Neural cell (in vitro differentiated cells): Measurements from ENCODE around the gene PLN. TPM values are rescaled to one million over a fixed set of nuclear protein-coding genes. Genes with fewer than 3 reads are reported as not detected.

ENCODE experiments used
- H2AFZ ChIP-seq: fragments of 200-600, 300-800 bp; sonication (generic), shearing (Covaris generic); 2 replicates; pipeline ENCODE4 v1.6.0; 2014; ENCODE audit warnings: low read depth, mild to moderate bottlenecking, antibody characterized with exemption, low read length, moderate library complexity
- H3F3A ChIP-seq: fragments of 200-600 bp; shearing (Covaris generic); 2 replicates; pipeline ENCODE4 v1.6.1; 2016; ENCODE audit warnings: mild to moderate bottlenecking, moderate library complexity, mixed read lengths, antibody characterized with exemption, low read length; ENCODE audit not compliant: insufficient read depth, poor library complexity, severe bottlenecking
- H3K27ac ChIP-seq: fragments of 200-600, 300-800 bp; sonication (generic), shearing (Covaris generic); 2 replicates; pipeline ENCODE4 v1.5.1; 2014; ENCODE audit warnings: mild to moderate bottlenecking, low read length, moderate library complexity
- H3K27me3 ChIP-seq: fragments of 300-800, 200-600 bp; sonication (generic), shearing (Covaris generic); 2 replicates; pipeline ENCODE4 v1.6.0; 2014; ENCODE audit warnings: mild to moderate bottlenecking, low read depth, low read length, moderate library complexity; ENCODE audit not compliant: insufficient read depth
- H3K36me3 ChIP-seq: fragments of 300-800, 200-600 bp; sonication (generic), shearing (Covaris generic); 2 replicates; pipeline ENCODE4 v1.5.1; 2014; ENCODE audit warnings: mild to moderate bottlenecking, antibody characterized with exemption, low read length, moderate library complexity; ENCODE audit not compliant: insufficient read depth
- H3K4me2 ChIP-seq: fragments of 300-800, 200-600 bp; sonication (generic), shearing (Covaris generic); 2 replicates; pipeline ENCODE4 v1.6.0; 2014; ENCODE audit warnings: mild to moderate bottlenecking, low read length
- H3K4me3 ChIP-seq: fragments of 300-800, 200-600 bp; sonication (generic), shearing (Covaris generic); 2 replicates; pipeline ENCODE4 v1.5.1; 2014; ENCODE audit warnings: mild to moderate bottlenecking, low read length, moderate library complexity
- H3K79me2 ChIP-seq: fragments of 200-600 bp; shearing (Covaris generic); replicated peaks from 2 replicates; pipeline ENCODE4 v1.6.0; 2014; ENCODE audit warnings: mild to moderate bottlenecking, low read length, moderate library complexity; ENCODE audit not compliant: insufficient read depth
- H3K9ac ChIP-seq: fragments of 300-800, 200-600 bp; sonication (generic), shearing (Covaris generic); 2 replicates; pipeline ENCODE4 v1.6.1; 2016; ENCODE audit warnings: mild to moderate bottlenecking, low read length, mixed read lengths
- H3K9me2 ChIP-seq: fragments of 200-600 bp; shearing (Covaris generic); 2 replicates; pipeline ENCODE4 v1.6.1; 2016; ENCODE audit warnings: mild to moderate bottlenecking, low read length, mixed read lengths; ENCODE audit not compliant: insufficient read depth
- H3K9me3 ChIP-seq: fragments of 200-600, 300-800 bp; sonication (generic), shearing (Covaris generic); 2 replicates; pipeline ENCODE4 v1.6.1; 2016; ENCODE audit warnings: mild to moderate bottlenecking, mixed run types, low read length, moderate library complexity, mixed read lengths
- H4K20me1 ChIP-seq: fragments of 200-600 bp; shearing (Covaris generic); 2 replicates; pipeline ENCODE4 v1.6.1; 2016; ENCODE audit warnings: mild to moderate bottlenecking, mixed run types; ENCODE audit not compliant: insufficient read depth
- CTCF ChIP-seq: fragments of 450-650 bp; IDR thresholded peaks from 2 replicates; pipeline ENCODE4 v1.5.1; 2014; ENCODE audit warnings: antibody characterized with exemption, mild to moderate bottlenecking, moderate library complexity; ENCODE audit not compliant: poor library complexity, severe bottlenecking
- EP300 ChIP-seq: fragments of 450-650 bp; conservative IDR thresholded peaks from 2 replicates; pipeline ENCODE4 v1.6.1; 2014; ENCODE audit warnings: antibody characterized with exemption, mild to moderate bottlenecking, moderate library complexity; ENCODE audit not compliant: poor library complexity, severe bottlenecking
- EZH2 ChIP-seq: fragments of 200-600, 300-800 bp; shearing (Covaris generic), sonication (generic); IDR thresholded peaks from 2 replicates; pipeline ENCODE4 v1.6.1; 2014; ENCODE audit warnings: antibody characterized with exemption, low read length, borderline replicate concordance, mild to moderate bottlenecking; ENCODE audit not compliant: insufficient read depth, poor library complexity, severe bottlenecking
- MXI1 ChIP-seq: fragments of 450-650 bp; conservative IDR thresholded peaks from 2 replicates; pipeline ENCODE4 v1.6.1; 2014; ENCODE audit warnings: antibody characterized with exemption, mild to moderate bottlenecking; ENCODE audit not compliant: poor library complexity, severe bottlenecking
- POLR2AphosphoS5 ChIP-seq: IDR thresholded peaks from 2 replicates; pipeline ENCODE4 v1.6.1; 2012
- RAD21 ChIP-seq: fragments of 450-650 bp; conservative IDR thresholded peaks from 2 replicates; pipeline ENCODE4 v1.6.1; 2014; ENCODE audit warnings: antibody characterized with exemption, mild to moderate bottlenecking, moderate library complexity
- REST ChIP-seq: IDR thresholded peaks from 2 replicates; pipeline ENCODE4 v1.6.1; 2012; ENCODE audit warnings: borderline replicate concordance
- SMC3 ChIP-seq: fragments of 450-650 bp; conservative IDR thresholded peaks from 2 replicates; pipeline ENCODE4 v1.6.1; 2014; ENCODE audit warnings: antibody characterized with exemption, mild to moderate bottlenecking, moderate library complexity; ENCODE audit not compliant: poor library complexity
- TAF1 ChIP-seq: IDR thresholded peaks from 2 replicates; pipeline ENCODE4 v1.6.1; 2012; ENCODE audit warnings: low read depth
- polyA plus RNA-seq: library from polyadenylated mRNA; depleted of rRNA; stranded (reverse); fragments of >200 nt; gene quantifications from 2 replicates; pipeline ENCODE4 v1.2.3, GENCODE V29; 2014

PLN gene
- polyA plus RNA-seq, 1 donor from 2014 or later: not detected

GRCh38 chr6:118577972-118578371, 29.9 kb downstream of the PLN start:
- Histone ChIP-seq H2AFZ (no peak overlapping the region), H3K9ac (no peak overlapping the region), H3K27ac (no peak overlapping the region), H3K9me2 (no peaks in the 10 kb centered on the region), H3K4me2 (no peak overlapping the region), H3K9me3 (no peaks in the 10 kb centered on the region), H3F3A (no peaks in the 10 kb centered on the region), H3K27me3 (no peaks in the 10 kb centered on the region), H3K4me3 (no peak overlapping the region), H4K20me1 (no peaks in the 10 kb centered on the region), H3K79me2 (no peaks in the 10 kb centered on the region), H3K36me3 (no peaks in the 10 kb centered on the region)
- no peak for TF ChIP-seq RAD21
- TF ChIP-seq CTCF: no peak
- TF ChIP-seq MXI1: no peak
- no peak for TF ChIP-seq POLR2AphosphoS5
- no peak for TF ChIP-seq EP300
- TF ChIP-seq TAF1: no peak
- TF ChIP-seq REST: no peak
- TF ChIP-seq EZH2: no peak
- TF ChIP-seq SMC3: no peak

- Histone ChIP-seq H4K20me1 (no peaks in the 10 kb centered on the region), H2AFZ (no peak overlapping the region), H3F3A (no peaks in the 10 kb centered on the region), H3K27ac (no peak overlapping the region), H3K9me2 (no peaks in the 10 kb centered on the region), H3K4me3 (no peak overlapping the region), H3K4me2 (no peak overlapping the region), H3K9me3 (no peaks in the 10 kb centered on the region), H3K9ac (no peak overlapping the region), H3K27me3 (no peaks in the 10 kb centered on the region), H3K79me2 (no peaks in the 10 kb centered on the region), H3K36me3 (no peaks in the 10 kb centered on the region)
- TF ChIP-seq RAD21 (no peak), REST (no peak), EP300 (no peak), SMC3 (no peak), CTCF (no peak), POLR2AphosphoS5 (no peak), MXI1 (no peak), TAF1 (no peak), EZH2 (no peak)
Measured at GRCh38 chr6:118578617-118579016, 30.5 kb downstream of the PLN start.
